Panc1 (cell line): ENCODE data around the gene NFKB2. TPM values are rescaled to one million over a fixed set of nuclear protein-coding genes. Genes with fewer than 3 reads are reported as not detected.
A peak's percentile ranks its signal among the peaks of the same experiment; 100 is the strongest.

Experiments used
- ATAC-seq: fragments of 200-7000 bp; cut with Tn5 transposase; 2 replicates; pipeline ENCODE4 v1.9.1; 2020; ENCODE audit warnings: mild to moderate bottlenecking, moderate library complexity
- BruUV-seq: library from RNA; stranded (reverse); fragments of 400-500 nt; replicated peaks from 2 replicates; lab custom pipeline; 2021; lab: Mats Ljungman, UMichigan
- CTCF ChIA-PET: fragments of 300-600 bp; sonication (Branson Sonifier 250); formaldehyde crosslinking; loops from one replicate; lab custom pipeline; 2022; ENCODE audit warnings: antibody characterized with exemption; lab: Charles Lee
- POLR2A ChIA-PET: fragments of 300-600 bp; sonication (Branson Sonifier 250); formaldehyde crosslinking; loops from one replicate; lab custom pipeline; 2022; ENCODE audit warnings: antibody characterized with exemption; lab: Charles Lee
- DNase-seq: peaks from one replicate; pipeline ENCODE4 v3.0.0-alpha.2; 2010; ENCODE audit warnings: low read depth, low spot score
- H3K27ac ChIP-seq: 2 replicates; pipeline ENCODE4 v1.5.1; 2011; ENCODE audit warnings: mild to moderate bottlenecking, low read length, inconsistent platforms
- H3K27me3 ChIP-seq: fragments of 200-500 bp; sonication (Bioruptor generic); 2 replicates; pipeline ENCODE4 v1.6.0; 2014; ENCODE audit warnings: low read length, inconsistent platforms; ENCODE audit not compliant: control insufficient read depth, insufficient read depth
- H3K36me3 ChIP-seq: fragments of 200-500 bp; sonication (Bioruptor generic); 2 replicates; pipeline ENCODE4 v1.5.1; 2014; ENCODE audit warnings: inconsistent platforms, mild to moderate bottlenecking, low read length, moderate library complexity; ENCODE audit not compliant: control insufficient read depth, insufficient read depth
- H3K4me1 ChIP-seq: 2 replicates; pipeline ENCODE4 v1.5.1; 2011; ENCODE audit warnings: inconsistent platforms, mild to moderate bottlenecking, low read length, moderate library complexity; ENCODE audit not compliant: control insufficient read depth, insufficient read depth
- H3K4me3 ChIP-seq, 2 experiments: 2 replicates each; pipeline ENCODE4 v1.5.1; 2011 to 2012; ENCODE audit warnings: low read depth in 2 of 2, low read length in 2 of 2, mild to moderate bottlenecking in 2 of 2, inconsistent platforms in 1 of 2, moderate library complexity in 1 of 2
- H3K9me3 ChIP-seq: fragments of 200-500 bp; sonication (Bioruptor generic); 2 replicates; pipeline ENCODE4 v1.5.1; 2014; ENCODE audit warnings: low read depth, mild to moderate bottlenecking, inconsistent platforms, low read length, moderate library complexity; ENCODE audit not compliant: control insufficient read depth, insufficient read depth
- POLR2AphosphoS5 ChIP-seq: IDR thresholded peaks from 2 replicates; pipeline ENCODE4 v1.6.1; 2012; ENCODE audit warnings: mild to moderate bottlenecking, low read depth, low read length, moderate library complexity
- REST ChIP-seq, 2 experiments: IDR thresholded peaks; 2 replicates each; pipeline ENCODE4 v1.6.1; 2011 to 2012; ENCODE audit warnings: low read depth in 2 of 2, control low read depth in 1 of 2, low read length in 1 of 2, mild to moderate bottlenecking in 1 of 2, moderate library complexity in 1 of 2; ENCODE audit not compliant: insufficient read depth in 1 of 2
- SIN3A ChIP-seq: IDR thresholded peaks from 2 replicates; pipeline ENCODE4 v1.6.1; 2012; ENCODE audit warnings: low read depth, mild to moderate bottlenecking, low read length, moderate library complexity, borderline replicate concordance; ENCODE audit not compliant: insufficient read depth
- TCF7L2 ChIP-seq: IDR thresholded peaks from 2 replicates; pipeline ENCODE4 v1.6.1; 2011; ENCODE audit warnings: mild to moderate bottlenecking, low read depth, low read length, inconsistent platforms
- in situ Hi-C: cut with HindIII; loops from 2 replicates; pipeline ENCODE4 v1.10.0; 2016; ENCODE audit warnings: low sequenced_read_pairs, low pct_unique_long_range_greater_than_20kb
- intact Hi-C: fragments of 100-400 bp; cut with micrococcal nuclease; formaldehyde crosslinking; loops from one replicate; pipeline ENCODE4 v1.10.0; 2022; ENCODE audit not compliant: unreplicated experiment
- total RNA-seq: library from RNA; stranded (reverse); gene quantifications from one replicate; pipeline ENCODE4 v1.2.1, GENCODE V29; 2021; ENCODE audit not compliant: unreplicated experiment
- TF ChIP-seq, protein P1 (sequence below): fragments of 450-650 bp; IDR thresholded peaks from 2 replicates; pipeline ENCODE4 v1.5.1; 2017; ENCODE audit warnings: mild to moderate bottlenecking

NFKB2 gene
- total RNA-seq, 1 experiment from 2014 or later, result 105 TPM

GRCh38 chr10:102393411-102394078 is 2.0 kb upstream of the NFKB2 start:
- peaks cover 21% of the 10 kb centered on the region for H3K4me1 ChIP-seq
- H3K27me3 ChIP-seq, result no peaks in the 10 kb centered on the region; the same call in 1 of the 2 replicates
- H3K36me3 ChIP-seq, result peaks cover 2% of the 10 kb centered on the region; the same call in 1 of the 2 replicates
- ChIA-PET POLR2A (interaction anchor here (0.6 kb wide), 2 partner anchors 226 to 263 kb away, joined by 3 to 4 read pairs; no protein-coding TSS in a partner anchor), CTCF (interaction anchor here (0.7 to 1.3 kb wide), 7 partner anchors 9 to 224 kb away, joined by 3 to 6 read pairs (median 3); no protein-coding TSS in a partner anchor)
- intact Hi-C loops, result loop anchor here (5.0 kb wide), 1 partner anchor 161 kb away; no protein-coding TSS in a partner anchor
- BruUV-seq, result TSS peak; percentile 93
- no peaks in the 10 kb centered on the region for H3K9me3 ChIP-seq
- H3K27ac ChIP-seq, result peak overlapping the region; percentile 39
- in situ Hi-C loops, result no loop called here
- H3K4me3 ChIP-seq, result peak overlapping the region; percentile 67 to 89
- TF ChIP-seq REST (IDR thresholded peaks at IDR 0.05; ENCODE audit: insufficient read depth in 1 of 2, low read depth in 2 of 2, low read length in 1 of 2) (no peak), POLR2AphosphoS5 (no peak), SIN3A (no peak), TCF7L2 (no peak)
- TF ChIP-seq, protein P1, sequence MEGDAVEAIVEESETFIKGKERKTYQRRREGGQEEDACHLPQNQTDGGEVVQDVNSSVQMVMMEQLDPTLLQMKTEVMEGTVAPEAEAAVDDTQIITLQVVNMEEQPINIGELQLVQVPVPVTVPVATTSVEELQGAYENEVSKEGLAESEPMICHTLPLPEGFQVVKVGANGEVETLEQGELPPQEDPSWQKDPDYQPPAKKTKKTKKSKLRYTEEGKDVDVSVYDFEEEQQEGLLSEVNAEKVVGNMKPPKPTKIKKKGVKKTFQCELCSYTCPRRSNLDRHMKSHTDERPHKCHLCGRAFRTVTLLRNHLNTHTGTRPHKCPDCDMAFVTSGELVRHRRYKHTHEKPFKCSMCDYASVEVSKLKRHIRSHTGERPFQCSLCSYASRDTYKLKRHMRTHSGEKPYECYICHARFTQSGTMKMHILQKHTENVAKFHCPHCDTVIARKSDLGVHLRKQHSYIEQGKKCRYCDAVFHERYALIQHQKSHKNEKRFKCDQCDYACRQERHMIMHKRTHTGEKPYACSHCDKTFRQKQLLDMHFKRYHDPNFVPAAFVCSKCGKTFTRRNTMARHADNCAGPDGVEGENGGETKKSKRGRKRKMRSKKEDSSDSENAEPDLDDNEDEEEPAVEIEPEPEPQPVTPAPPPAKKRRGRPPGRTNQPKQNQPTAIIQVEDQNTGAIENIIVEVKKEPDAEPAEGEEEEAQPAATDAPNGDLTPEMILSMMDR, result peak; percentile 100; the same call in 1 of the 2 replicates
- no peak for DNase-seq
- ATAC-seq, result no peak; the same call in 1 of the 2 replicates

- DNase-seq, result peak; percentile 79
- peak overlapping the region; percentile 63 for H3K27ac ChIP-seq
- ChIA-PET POLR2A (interaction anchor here (0.6 to 0.8 kb wide), 2 partner anchors 23 to 227 kb away, joined by 3 read pairs; no protein-coding TSS in a partner anchor), CTCF (interaction anchor here (0.7 to 1.3 kb wide), 8 partner anchors 9 to 225 kb away, joined by 3 to 6 read pairs (median 3); no protein-coding TSS in a partner anchor)
- no TSS peak for BruUV-seq
- peak overlapping the region; percentile 67 to 89 for H3K4me3 ChIP-seq
- no peaks in the 10 kb centered on the region for H3K9me3 ChIP-seq
- peaks cover 23% of the 10 kb centered on the region for H3K4me1 ChIP-seq
- intact Hi-C loops, result loop anchor here (5.0 kb wide), 1 partner anchor 162 kb away; no protein-coding TSS in a partner anchor
- H3K36me3 ChIP-seq, result peaks cover 2% of the 10 kb centered on the region; the same call in 1 of the 2 replicates
- in situ Hi-C loops, result no loop called here
- TF ChIP-seq REST (IDR thresholded peaks at IDR 0.05; ENCODE audit: insufficient read depth in 1 of 2, low read depth in 2 of 2, low read length in 1 of 2) (peak in 1 of 2 experiments; percentile 77; a peak in 1 of 4 replicates), SIN3A (peak; percentile 90; the same call in 1 of the 2 replicates), TCF7L2 (peak; percentile 55; the same call in 1 of the 2 replicates), POLR2AphosphoS5 (peak; percentile 47)
- TF ChIP-seq, protein P1, result peak; percentile 86
- H3K27me3 ChIP-seq, result no peaks in the 10 kb centered on the region; the same call in 1 of the 2 replicates
- peak; percentile 92 for ATAC-seq
Observed at GRCh38 chr10:102394079-102394800, 1.3 kb upstream of the NFKB2 start.
